Retinal pigment epithelial cell (primary cell): ENCODE measurements around the gene SSH3.

Experiments used
- DNase-seq: peaks from one replicate; pipeline ENCODE4 v3.0.0-alpha.2; 2010; ENCODE audit warnings: low read depth
- H3K4me3 ChIP-seq: 2 replicates; pipeline ENCODE4 v1.5.1; 2011; ENCODE audit warnings: mild to moderate bottlenecking, low read length, control low read depth, moderate library complexity
- CTCF ChIP-seq: conservative IDR thresholded peaks from 2 replicates; pipeline ENCODE4 v1.5.1; 2011; ENCODE audit warnings: low read depth, low read length, control low read depth, inconsistent platforms

SSH3 gene

GRCh38 chr11:67323526-67323925 is 20.2 kb downstream of the SSH3 start:
- no peak for DNase-seq
- no peak overlapping the region for H3K4me3 ChIP-seq
- no peak for TF ChIP-seq CTCF

DNA sequence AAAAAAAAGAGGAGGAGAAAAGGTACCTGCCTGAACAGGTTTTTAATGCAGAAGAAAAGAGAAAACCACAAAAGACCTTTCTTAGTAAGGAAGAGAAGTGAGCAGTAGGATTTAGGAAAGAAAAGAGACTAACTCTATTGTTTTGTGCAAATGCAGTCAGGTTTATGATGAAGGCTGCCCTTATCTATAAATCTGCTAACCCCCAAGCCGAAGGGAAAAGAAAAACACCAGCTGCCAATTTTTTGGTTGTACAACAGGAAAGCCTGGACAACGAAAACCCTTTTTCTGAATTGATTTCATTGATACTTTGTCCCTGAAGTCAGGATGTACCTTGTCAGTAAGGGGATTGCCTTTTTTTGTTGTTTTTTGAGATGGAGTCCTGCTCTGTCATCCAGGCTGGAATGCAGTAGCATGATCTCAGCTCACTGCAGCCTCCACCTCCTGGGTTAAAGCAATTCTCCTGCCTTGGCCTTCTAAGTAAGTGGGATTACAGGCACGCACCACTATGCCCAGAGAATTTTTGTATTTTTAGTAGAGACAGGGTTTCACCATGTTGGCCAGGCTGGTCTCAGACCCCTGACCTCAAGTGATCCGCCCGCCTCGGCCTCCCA is 28.9 kb downstream of the SSH3 start:
- DNase-seq, result no peak
- H3K4me3 ChIP-seq, result no peak overlapping the region
- TF ChIP-seq CTCF, result no peak

GRCh38 chr11:67337257-67337656 is 33.9 kb downstream of the SSH3 start:
- no peak overlapping the region for H3K4me3 ChIP-seq
- TF ChIP-seq CTCF, result no peak
- DNase-seq, result no peak

DNA sequence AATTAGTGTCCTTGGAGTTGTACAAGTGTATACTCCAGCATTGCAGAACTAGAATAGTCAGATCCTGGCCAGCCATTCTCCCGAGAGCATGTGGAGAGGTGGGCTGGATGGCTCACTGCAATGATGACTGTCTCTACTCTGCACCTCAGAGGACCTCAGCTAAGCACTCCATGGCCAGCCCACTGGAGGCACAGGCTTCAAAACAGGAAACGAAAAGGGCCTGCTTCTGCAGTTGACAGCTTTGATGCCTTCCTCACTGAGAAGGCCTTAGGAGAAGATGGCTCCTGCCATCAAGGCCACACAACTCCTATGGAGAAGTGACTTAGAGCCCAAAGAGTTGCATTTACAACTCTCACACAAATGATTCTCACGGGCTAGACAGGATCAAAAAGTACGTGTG is 40.9 kb downstream of the SSH3 start:
- H3K4me3 ChIP-seq, result no peak overlapping the region
- TF ChIP-seq CTCF, result no peak
- no peak for DNase-seq

GRCh38 chr11:67345247-67345919 is 42.1 kb downstream of the SSH3 start:
- H3K4me3 ChIP-seq, result no peak overlapping the region
- DNase-seq, result no peak
- TF ChIP-seq CTCF, result no peak

- H3K4me3 ChIP-seq, result no peak overlapping the region
- no peak for DNase-seq
- TF ChIP-seq CTCF, result peak; percentile 93
Observed at GRCh38 chr11:67345920-67346819, 42.8 kb downstream of the SSH3 start.
